ENCODE data around the gene NINL. TPM values are rescaled to one million over a fixed set of nuclear protein-coding genes. Genes with fewer than 3 reads are reported as not detected.

The NINL gene
- total and polyA plus RNA-seq, 2 of the 8 experiments (the other 6 are each of a cell fraction or from before 2014, with no cell fraction given): 15.3 to 30.0 TPM

GRCh38 chr20:25469558-25469957, 115.8 kb downstream of the NINL start:
- H3K56ac ChIP-seq (replicated peaks; ENCODE audit: insufficient read length, low read depth, low read length): no peak overlapping the region
- no peaks in the 10 kb centered on the region for H3K27me3 ChIP-seq (replicated peaks in 1 of 4; ENCODE audit: control insufficient read depth in 3 of 4, extremely low read depth in 1 of 4, insufficient read depth in 3 of 4, low read length in 3 of 4)
- H3K9ac ChIP-seq (replicated peaks in 1 of 4; ENCODE audit: extremely low read depth in 1 of 4, low read depth in 3 of 4, low read length in 3 of 4): no peak overlapping the region
- no peak overlapping the region for H4K91ac ChIP-seq (replicated peaks; ENCODE audit: insufficient read length, low read length)
- no peak overlapping the region for H2BK20ac ChIP-seq (ENCODE audit: low read length)
- H2BK12ac ChIP-seq (ENCODE audit: low read depth, low read length): no peak overlapping the region
- H3K27ac ChIP-seq (ENCODE audit: low read depth, low read length): no peak overlapping the region
- peaks cover 0 to 3% of the 10 kb centered on the region in 2 experiments for H4K20me1 ChIP-seq (replicated peaks in 1 of 2; ENCODE audit: control insufficient read depth in 1 of 2, insufficient read depth in 2 of 2, low read length in 2 of 2)
- H2BK5ac ChIP-seq (ENCODE audit: low read depth, low read length): no peak overlapping the region
- H3K23me2 ChIP-seq (ENCODE audit: low read depth, low read length): no peaks in the 10 kb centered on the region
- ChIA-PET POLR2A (ENCODE audit: partially characterized antibody) (interaction anchor here (1.1 kb wide), 1 partner anchor 10 kb away, joined by 8 read pairs; no protein-coding TSS in a partner anchor), CTCF (ENCODE audit: partially characterized antibody) (interaction anchor here (0.6 to 2.6 kb wide), 25 partner anchors 10 to 221 kb away, joined by 3 to 25 read pairs (median 4); no protein-coding TSS in a partner anchor)
- DNase-seq (ENCODE audit: low read depth in 1 of 2, low spot score in 2 of 2) (no peak), FAIRE-seq (no peak)
- no peak overlapping the region for H4K8ac ChIP-seq (ENCODE audit: extremely low read depth, insufficient read depth, low read length)
- no peak overlapping the region for H3K4me3 ChIP-seq (ENCODE audit: extremely low read depth in 1 of 4, insufficient read depth in 2 of 4, low read depth in 3 of 4, low read length in 4 of 4)
- 93% methylated on average over 7 of the region's 13 CpGs; no CpG with 5 or more reads in 1 of the 2 experiments for whole genome bisulfite sequencing, 2 experiments (ENCODE audit: extremely low coverage in 1 of 2, insufficient coverage in 1 of 2, insufficient read length in 1 of 2, insufficient replicate concordance in 2 of 2, low coverage in 1 of 2, low lambda C conversion rate in 2 of 2, missing lambda C conversion rate in 1 of 2)
- no peak overlapping the region for H4K5ac ChIP-seq (ENCODE audit: insufficient read length, low read depth, low read length)
- no peak overlapping the region for H2AK5ac ChIP-seq (ENCODE audit: low read depth, low read length)
- no peaks in the 10 kb centered on the region; a peak in 2 of 7 replicates for H3K4me1 ChIP-seq (replicated peaks in 1 of 4; ENCODE audit: control insufficient read depth in 3 of 4, insufficient read depth in 4 of 4, low read length in 3 of 4)
- no peak overlapping the region for H2BK120ac ChIP-seq (replicated peaks; ENCODE audit: low read depth, low read length)
- no peak overlapping the region for H2BK15ac ChIP-seq (ENCODE audit: low read length)
- H3K9me3 ChIP-seq (ENCODE audit: insufficient read depth in 2 of 2, low read depth in 1 of 2, low read length in 1 of 2): no peaks in the 10 kb centered on the region
- no peak overlapping the region for H3K4ac ChIP-seq (replicated peaks; ENCODE audit: insufficient read length, low read depth, low read length)
- no peak overlapping the region for H3K14ac ChIP-seq (ENCODE audit: insufficient read length)
- H3K18ac ChIP-seq (ENCODE audit: extremely low read depth, low read length): no peak overlapping the region
- peaks cover 0 to 18% (median 10%) of the 10 kb centered on the region in 4 experiments; a peak in 4 of 8 replicates for H3K36me3 ChIP-seq (ENCODE audit: control insufficient read depth in 2 of 4, insufficient read depth in 4 of 4, low read length in 3 of 4)
- H3K79me2 ChIP-seq (ENCODE audit: control insufficient read depth in 1 of 2, insufficient read depth in 2 of 2, low read length in 2 of 2): no peaks in the 10 kb centered on the region
- no peaks in the 10 kb centered on the region for H3K79me1 ChIP-seq (ENCODE audit: low read depth, low read length)
- H2AFZ ChIP-seq (ENCODE audit: low read length): no peak overlapping the region
- TF ChIP-seq MAX (IDR thresholded peaks at IDR 0.05) (no peak), SAP30 (IDR thresholded peaks at IDR 0.05; ENCODE audit: insufficient read depth, insufficient replicate concordance, low read length) (no peak), ATF2 (IDR thresholded peaks at IDR 0.05; ENCODE audit: low read length) (no peak), CREB1 (IDR thresholded peaks at IDR 0.05) (no peak), EZH2 (IDR thresholded peaks at IDR 0.05; ENCODE audit: low read depth, low read length, severe bottlenecking) (no peak), NRF1 (IDR thresholded peaks at IDR 0.05; ENCODE audit: low read depth, low read length) (no peak), SP4 (IDR thresholded peaks at IDR 0.05; ENCODE audit: low read length) (no peak), BRCA1 (IDR thresholded peaks at IDR 0.05; ENCODE audit: low read depth, low read length) (no peak), ZNF274 (IDR thresholded peaks at IDR 0.05; ENCODE audit: borderline replicate concordance, extremely low read depth, low read length) (no peak)
- no peak overlapping the region for H3K23ac ChIP-seq (ENCODE audit: insufficient read length)
- no peak overlapping the region for H3K4me2 ChIP-seq (ENCODE audit: insufficient read depth in 1 of 2, low read depth in 2 of 2, low read length in 2 of 2)
